ENCODE results near the gene C1orf159.
"Not testable (repeated sequence)": the region's sequence is repeated elsewhere in the genome, so short reads cannot be mapped to it uniquely, and the experiment has no call there.

Gene C1orf159

DNA sequence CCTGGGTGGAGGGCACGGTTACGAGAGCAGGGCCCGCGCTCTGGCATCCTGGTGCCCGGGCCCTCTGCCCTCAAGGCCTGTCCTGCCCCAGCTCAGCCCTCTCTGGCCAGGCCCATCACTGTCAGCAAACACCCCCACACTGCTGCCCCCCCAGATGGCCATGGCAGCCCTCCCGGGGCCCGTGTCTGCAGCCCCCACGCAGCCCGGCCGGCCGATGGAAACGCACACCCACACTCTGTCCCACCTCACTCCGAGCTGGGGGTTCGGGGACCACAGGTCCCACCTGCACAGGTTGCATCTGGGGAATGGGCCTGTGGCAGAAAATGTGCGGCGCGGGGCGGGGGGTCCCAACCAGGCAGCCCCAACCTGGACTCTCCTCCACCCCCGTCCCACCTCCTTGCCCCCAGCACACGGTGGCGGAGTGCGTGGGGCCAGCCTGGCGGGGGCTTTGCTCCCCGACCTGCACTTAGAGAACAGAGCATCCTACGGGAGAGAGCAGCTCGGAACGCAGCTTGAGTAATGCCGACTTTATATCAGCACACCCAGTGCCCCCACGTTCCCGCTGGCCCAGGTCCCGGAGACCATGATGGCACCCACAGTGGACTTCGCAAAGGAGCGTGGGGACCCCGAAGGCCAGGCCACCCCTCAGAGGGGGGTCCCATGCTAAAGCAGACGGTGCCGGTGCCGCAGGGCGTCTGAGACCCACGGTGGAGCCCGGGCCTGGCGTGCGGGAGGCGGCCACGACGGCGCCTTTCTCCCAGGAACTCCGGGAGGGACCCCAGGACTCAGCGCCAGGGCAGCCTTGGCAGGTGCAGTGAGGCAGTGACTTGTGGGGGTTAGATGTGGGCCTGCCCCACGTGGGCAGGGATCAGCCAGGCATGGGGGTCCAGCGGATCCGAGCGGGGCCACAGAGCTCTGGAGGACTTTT is 34.3 kb downstream of the C1orf159 start:
- DNase-seq (ENCODE audit: low read depth, low spot score) = no peak

DNA sequence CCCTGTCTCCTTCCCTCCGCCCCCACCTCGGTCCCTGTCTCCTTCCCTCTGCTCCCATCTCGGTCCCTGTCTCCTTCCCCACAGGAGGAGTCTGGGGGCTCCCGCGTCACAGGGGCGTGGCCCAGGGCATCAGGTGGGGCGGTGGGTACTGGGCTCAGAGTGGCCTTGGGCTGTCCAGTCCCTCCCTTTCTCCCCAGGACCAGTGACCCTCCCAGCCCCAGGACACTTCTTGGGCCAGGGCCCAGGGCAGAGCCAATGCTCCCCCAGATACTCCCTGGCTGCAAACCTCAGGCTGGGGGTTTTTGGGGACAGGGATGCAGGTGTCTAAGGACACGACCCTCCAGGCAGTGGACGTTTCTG is 35.0 kb downstream of the C1orf159 start:
- no peak for DNase-seq (ENCODE audit: low read depth, low spot score)

DNA sequence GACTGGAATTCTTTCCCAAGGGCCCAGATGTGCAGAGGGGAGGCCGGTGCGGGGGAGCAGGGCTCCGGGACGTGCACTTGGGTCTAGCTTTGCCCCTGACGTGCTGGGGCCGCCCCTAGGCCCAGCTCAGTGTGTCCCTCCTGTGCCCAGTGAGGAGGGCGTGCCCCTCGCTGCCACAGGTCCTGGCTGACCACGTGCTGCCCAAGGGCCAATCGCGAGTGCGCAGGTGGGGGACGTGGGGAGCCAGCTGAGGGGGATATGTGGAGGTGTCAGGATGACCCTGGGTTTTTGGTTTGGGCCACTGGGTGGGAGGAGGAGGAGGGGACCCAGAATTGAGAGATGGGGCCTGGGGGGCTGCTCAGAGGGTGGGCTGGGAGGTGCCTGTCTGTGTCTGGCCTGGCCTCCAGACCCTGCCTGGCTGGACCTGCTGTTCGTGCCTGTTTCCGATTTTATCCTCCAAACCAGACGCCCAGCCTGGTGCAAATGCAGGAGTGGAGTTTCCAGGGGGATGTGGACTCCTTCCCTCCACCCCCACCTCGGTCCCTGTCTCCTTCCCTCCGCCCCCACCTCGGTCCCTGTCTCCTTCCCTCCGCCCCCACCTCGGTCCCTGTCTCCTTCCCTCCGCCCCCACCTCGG is 35.6 kb downstream of the C1orf159 start:
- DNase-seq (ENCODE audit: low read depth, low spot score) = no peak

DNA sequence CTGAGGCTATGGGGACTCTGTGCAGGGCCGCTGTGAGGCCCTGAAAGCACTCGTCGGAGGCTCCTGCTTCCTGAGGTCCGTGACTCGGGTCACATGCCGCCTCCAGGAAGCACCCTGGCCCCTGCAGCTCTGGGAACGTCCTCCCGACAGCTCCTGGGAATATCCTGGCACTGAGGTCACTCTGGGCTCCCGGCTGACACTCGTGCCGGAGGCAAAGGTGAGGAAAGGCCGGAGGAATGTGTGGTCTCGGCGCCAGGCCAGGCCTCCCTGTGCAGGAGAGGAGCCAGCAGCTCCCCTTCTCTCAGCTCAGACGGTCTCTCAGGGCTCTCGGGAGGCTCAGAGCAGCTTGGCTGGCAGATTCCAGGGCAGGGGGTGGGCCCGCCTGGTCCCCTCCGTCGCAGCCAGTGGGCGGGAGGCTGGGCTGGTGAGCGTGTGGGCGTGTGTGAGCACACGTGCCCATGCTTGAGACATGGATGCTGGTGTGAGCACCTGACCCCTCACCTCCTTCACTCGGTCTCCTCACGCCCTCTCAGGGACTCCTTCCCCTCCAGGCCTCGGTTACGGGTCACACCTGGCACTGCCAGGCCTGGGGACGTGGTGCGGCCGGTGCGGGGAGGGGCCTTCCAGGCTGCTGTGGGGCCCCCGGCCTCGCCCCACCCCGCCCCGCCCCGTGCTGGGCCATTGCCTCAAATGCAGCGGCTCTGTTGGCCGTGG is 36.3 kb downstream of the C1orf159 start:
- DNase-seq (ENCODE audit: low read depth, low spot score) = peak; percentile 27

DNA sequence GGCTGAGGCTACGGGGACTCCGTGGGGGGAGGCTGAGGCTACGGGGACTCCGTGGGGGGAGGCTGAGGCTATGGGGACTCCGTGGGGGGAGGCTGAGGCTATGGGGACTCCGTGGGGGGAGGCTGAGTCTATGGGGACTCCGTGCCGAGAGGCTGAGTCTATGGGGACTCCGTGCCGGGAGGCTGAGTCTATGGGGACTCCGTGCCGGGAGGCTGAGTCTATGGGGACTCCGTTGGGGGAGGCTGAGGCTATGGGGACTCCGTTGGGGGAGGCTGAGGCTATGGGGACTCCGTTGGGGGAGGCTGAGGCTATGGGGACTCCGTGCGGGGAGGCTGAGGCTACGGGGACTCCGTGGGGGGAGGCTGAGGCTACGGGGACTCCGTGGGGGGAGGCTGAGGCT is 38.5 kb downstream of the C1orf159 start:
- not testable (repeated sequence) for DNase-seq (ENCODE audit: low read depth, low spot score)

DNA sequence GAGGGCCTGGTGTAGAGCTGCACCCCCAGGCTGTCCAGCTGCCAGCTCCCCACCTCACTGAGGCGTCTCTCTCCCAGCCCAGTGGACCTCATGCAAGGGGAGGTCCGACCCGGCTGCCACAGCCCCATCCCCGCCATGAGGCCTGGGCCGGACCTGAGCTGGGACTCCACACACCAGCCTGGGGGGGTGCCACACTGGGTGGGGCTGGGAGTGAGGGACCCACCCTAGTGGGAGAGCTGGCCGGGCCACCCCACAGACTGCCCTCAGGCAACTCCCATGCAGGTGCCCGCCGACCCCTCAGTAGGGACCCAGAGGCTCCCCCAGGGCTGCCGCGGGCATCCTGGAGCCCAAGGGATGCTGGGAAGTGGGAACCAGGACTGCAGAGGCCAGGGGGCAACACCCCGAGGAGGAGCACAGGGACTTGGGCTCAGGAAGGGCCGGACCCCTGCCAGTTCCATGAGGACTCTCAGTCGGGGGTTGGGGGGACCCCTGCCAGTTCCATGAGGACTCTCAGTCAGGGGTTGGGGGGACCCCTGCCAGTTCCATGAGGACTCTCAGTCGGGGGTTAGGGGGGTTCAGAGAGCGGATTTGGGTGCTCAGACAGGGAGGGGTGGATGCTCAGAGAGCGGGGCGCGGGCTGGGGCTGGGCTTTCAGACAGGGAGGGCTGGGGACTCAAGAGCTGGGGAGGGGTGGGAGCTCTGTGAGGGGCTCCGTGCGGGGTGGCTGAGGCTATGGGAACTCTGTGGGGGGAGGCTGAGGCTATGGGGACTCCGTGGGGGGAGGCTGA is 40.5 kb downstream of the C1orf159 start:
- no peak for DNase-seq (ENCODE audit: low read depth, low spot score)

DNA sequence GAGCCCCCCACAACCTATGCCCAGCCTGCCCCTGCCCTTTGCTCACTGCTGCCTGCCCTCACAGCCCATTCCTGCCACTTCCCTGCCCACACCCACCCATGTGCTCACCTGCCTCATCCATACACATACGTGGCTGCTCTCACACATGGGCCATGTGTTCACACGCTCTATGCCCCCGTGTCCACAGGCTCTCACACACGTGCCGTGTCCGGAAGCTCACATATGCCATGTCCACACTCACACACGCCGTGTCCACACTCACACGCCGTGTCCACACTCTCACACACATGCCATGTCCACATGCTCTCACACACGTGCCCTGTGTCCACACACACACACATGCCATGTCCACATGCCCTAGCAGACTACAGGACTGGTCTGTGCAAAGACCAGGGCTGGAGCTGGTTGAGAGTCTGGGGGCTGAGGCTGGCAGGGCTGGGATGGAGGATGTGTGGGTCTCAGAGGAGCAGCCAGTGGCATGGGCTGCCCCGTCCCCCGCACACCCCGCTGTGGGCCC is 41.2 kb downstream of the C1orf159 start:
- DNase-seq (ENCODE audit: low read depth, low spot score) = no peak

DNA sequence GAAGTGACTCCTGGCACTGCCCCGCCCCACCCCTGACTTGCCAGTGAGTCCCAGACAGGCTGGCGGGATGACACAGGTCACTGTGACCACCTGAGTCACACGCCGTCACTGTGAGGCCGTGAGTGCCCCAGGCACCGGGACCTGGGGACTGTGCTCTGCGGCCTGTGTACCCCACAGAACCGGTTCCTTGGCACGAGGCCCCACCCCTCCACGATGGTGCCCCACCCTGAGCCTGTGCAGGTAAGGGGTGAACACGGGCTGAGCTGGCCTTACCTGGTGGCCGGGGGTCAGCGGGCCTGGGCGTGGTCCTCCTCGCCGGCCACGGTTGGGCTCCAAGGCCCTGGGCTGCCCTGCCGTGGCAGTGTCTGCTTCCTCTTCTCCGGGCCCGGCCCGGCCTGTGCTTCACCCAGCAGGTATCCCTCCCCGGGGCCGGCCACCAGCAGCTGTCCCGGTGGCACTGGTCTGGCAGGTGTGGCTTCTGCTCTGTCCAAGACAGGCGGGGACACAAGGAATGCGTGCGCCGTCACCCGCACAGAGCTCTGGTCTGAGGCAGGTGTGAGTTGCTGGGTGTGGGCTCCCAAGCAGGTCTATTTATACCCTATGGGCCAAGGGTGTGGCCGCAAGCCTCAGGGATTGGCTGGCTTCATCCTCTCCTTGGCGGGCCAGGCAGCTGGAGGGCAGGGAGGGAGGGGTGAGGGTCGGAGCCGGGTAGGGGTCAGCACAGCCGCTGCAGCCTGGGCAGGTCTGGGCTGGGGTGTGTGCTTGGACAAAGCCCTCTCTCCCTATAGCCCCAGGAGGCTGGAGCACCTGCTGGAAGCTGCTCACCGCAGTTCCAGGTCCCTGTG is 41.9 kb downstream of the C1orf159 start, which contains the start of gene RNF223:
RNF223 (minus strand) TSS at position 564 of the 845 bp plus-strand sequence. CDS start 1,740 bp downstream, outside the sequence.
- DNase-seq (ENCODE audit: low read depth, low spot score) = no peak

DNA sequence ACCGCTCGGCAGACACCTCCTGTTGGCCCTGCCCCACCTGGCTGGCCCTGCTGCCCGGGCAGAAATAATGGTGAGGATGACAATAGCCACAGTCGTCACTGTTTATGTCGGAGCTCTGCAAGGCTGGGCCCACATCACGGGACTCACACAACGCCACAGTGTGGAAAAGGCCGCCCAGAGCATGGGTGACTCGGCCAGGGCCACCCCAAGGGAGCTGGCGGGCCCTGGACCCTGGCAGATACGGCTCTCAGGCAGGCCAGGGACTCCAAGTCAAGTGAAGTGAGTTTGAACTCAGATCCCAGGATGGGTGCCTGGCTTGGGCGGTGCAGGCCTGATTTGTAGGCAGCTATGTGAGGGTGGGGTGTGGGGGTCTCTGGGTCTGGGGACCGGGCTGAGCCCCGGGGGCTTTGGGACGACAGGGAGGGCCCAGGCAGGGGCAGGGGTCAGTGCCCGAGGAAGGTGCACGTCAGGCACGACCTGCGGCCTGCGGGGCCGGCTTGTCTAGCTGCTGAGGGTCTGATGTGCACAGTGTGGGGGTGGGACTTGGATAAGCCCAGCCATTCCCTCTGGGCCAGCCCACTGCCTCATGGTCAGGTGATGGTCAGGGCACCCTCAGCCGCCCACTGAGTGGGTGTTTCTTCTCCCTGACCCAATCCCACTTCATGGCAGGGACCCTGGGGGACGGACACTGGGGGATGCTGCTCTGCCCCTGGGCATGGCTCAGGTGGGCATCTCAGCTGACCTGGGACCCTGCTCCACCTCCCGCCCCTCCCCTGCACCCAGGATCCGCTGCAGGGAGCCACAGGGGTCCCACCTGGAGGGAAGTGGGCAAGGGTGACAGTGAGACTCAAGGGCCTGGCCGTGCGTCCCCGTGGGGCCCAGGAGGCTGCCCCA is 42.8 kb downstream of the C1orf159 start:
- DNase-seq (ENCODE audit: low read depth, low spot score) = no peak

DNA sequence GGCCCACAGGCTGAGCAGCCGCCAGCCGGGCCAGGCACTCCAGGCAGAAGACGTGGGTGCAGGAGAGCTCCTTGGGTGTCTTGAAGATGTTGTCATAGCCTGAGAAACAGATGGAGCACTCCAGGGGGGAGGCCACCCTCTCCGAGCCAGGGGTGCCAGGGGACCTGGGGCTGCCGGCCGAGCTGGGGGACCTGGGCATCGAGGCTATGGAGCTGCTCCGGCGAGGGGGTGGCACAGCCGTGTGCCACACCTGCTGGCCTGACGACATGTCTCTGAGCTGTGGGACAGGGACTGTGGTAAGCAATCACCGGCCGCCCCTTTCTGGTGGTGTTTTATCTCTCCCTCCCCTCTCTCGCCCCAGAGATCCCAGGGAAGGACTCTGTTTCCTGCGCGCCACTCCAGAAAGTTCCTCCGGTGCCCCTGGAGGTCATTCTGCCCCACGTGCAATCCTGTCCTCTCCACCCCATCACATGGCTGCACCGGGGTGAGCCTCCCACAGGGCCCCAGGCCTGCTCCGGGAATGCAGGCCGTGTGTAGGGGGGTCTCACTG is 43.5 kb downstream of the C1orf159 start:
- DNase-seq (ENCODE audit: low read depth, low spot score) = no peak

DNA sequence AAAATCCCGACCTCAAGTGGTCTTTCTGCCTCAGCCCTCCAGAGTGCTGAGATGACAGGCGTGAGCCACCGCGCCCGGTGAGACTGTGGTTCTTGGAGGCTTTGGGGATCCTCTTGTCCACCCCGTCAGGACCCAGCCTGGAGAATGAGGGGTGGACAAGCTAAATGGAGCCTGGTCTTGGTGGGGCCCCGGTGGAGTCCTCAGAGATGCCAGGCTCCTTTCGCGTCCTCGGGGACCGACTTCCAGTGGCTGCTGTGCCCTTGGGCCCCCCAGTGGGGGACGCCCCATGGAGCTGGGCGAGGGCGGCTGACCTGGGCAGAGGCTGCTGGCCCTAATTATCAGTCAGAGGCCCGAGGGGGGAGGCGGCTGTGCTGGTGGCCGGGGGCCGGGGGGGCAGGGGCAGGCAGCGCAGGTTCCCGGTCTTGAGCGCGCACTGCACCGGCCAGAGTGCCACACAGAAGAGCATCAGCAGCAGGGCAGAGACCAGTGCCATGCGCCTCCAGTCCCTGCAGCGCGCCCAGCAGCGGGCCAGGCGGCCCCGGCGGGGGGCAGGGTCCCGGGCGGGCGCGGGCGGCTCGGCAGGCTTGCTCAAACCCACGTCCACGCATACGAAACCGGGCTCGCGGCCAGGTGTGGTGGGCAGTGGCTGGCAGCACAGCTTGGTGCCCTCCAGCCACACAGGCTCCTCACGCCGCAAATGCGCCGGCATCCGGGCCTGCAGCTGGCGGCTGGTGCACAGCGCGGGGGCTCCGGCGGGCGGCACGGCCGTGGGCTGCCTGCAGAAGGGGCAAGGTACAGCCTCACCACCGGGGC is 44.2 kb downstream of the C1orf159 start:
- no peak for DNase-seq (ENCODE audit: low read depth, low spot score)

DNA sequence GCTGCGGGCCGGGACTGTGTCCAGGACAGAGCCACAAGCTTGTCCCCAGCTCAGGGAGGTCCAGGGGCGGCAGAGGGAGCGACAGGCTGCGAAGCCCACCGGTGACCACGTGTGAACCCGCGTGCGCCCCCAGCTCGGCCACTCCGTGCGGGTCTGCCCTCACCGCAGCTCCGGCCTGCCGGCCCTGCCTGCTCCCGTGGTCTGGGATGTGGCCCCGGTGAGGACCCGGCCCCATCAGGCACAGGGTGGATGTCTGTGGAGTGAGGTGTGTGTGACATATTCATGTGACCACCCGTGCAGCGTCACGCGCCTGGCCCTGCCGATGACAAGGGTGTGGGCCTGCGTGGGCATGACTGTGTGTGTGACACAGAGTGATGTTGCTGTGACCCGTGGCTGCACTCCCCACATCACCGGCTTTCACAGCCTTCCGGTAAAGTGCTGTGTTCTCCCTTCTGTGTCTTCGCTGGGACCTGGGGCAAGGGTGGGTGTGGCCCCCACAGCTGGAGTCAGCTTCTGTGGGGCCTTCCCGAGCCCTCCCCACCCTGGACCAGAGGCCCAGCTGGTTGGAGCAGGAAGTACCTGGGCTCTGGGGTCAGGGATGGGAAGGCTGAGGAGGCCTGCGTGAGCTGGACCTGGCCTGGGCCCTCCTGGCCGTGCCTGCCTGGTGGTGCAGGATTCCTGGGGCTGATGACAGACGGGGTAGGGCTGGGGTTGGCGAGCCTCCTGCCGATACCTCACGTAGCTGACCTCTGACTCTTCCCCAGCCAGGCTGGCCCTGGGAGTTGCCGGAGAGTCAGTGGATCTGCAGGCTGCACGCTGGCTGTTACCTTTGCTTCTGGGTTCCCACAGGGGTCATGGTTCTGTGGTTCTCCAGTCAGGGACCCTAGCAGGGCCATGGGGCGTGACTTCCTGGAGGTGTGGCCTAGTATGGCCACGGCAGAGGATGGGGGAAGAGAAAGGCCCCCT is 45.9 kb downstream of the C1orf159 start:
- no peak for DNase-seq (ENCODE audit: low read depth, low spot score)

DNA sequence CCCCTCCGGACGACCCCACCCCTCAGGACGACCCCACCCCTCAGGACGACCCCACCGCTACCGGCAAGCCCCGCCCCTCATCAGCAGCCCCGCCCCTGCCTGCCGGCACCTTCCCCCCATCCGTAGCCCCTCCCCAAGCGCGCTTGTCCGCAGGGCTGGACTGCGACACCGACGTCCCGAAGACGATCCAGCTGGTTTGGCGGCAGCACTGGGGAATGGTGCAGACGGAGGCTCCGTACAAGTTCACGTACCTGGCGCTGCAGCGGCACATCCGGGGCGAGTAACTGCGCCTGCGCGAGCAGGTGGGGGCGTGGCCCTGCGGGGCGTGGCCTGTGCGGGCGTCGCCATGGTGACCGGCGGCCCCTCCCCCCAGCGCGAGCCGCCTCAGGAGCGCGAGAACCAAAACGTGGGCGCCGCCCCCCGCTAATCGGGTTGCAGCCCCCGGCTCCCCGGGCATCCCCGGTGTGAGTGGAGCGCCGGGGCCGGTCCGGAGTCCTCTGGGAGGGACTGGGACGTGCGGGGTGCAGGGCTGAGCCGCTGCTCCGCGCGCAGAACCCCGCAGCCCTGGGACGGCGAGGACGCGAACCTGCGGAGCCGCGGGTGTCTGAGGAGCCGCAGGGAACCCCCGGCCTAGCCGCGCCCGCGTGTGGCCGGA is 46.7 kb downstream of the C1orf159 start:
- DNase-seq (ENCODE audit: low read depth, low spot score) = no peak

DNA sequence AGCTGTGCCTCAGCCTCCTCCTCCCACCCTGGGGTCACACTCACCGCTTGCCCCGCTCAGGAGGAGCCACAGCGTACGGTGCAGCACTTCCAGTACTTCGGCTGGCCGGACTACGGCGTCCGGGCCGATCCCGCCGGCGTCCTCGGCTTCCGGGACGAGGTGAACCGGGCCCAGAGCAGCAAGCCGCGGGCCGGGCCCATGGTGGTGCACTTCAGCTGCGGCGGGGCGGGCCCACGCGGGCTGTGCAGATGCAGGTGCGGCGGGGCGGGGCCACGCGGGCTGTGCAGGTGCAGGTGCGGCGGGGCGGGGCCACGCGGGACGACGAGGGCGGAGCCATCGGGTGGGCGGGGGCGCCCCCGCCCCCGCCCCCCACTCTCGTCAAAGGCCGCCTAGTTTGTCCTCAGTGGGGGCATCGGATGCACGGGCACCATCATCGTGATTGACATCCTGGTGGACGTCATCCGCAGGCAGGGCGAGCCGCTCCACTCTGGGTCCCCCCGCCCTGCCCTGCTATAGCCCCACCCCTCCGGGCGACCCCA is 47.3 kb downstream of the C1orf159 start:
- DNase-seq (ENCODE audit: low read depth, low spot score) = no peak

DNA sequence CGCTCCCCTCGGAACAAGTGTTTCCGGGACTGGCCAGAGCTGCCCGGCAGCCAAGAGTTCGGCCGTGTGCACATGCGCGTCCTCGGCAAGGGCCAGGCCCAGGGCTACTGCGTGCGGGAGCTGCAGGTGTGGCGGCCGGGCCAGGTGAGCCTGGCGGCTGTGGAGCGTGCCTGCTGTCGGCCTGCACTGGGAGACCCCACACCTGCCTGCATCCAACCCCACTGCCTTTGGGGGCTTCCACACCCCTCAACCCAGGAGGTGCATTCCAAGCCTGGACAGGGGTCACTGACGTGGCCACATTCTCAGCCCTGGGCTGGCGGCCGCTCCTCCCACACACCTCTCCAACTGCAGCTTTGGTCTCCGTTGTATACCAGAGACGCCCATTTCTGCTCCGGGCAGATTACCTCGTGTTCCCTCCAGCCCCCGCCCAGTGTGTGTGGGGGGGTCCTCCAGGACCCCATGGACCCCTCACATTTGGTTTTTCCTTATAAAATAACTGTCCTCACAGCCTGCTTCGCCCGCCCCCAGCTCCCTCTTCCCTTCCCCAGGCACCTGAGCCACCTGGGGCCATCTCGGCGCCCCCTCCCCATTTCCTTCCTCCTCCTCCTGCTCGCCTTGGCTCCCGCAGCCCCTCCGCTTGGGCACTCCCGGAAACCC is 47.9 kb downstream of the C1orf159 start:
- no peak for DNase-seq (ENCODE audit: low read depth, low spot score)

Data from brain pericyte (primary cell).